HG02759 (cell line): Measurements from ENCODE around the gene OR1J2.

ENCODE experiments used
- ATAC-seq: cut with Tn5 transposase; IDR thresholded peaks from one replicate; pipeline ENCODE4 v1.9.1; 2021; ENCODE audit warnings: mild to moderate bottlenecking, moderate library complexity; ENCODE audit not compliant: unreplicated experiment

OR1J2 gene

GRCh38 chr9:122546196-122546595 is 35.6 kb downstream of the OR1J2 start:
- no peak for ATAC-seq

GRCh38 chr9:122551371-122551770 is 40.8 kb downstream of the OR1J2 start:
- no peak for ATAC-seq

GRCh38 chr9:122552812-122553211 is 42.2 kb downstream of the OR1J2 start, which contains the start of gene OR1N2:
TSS of gene OR1N2 (plus strand) at chr9:122553112. CDS start at chr9:122553212, 100 bp downstream.
- no peak for ATAC-seq
